Right atrium auricular region (tissue), 2 donors: Measurements from ENCODE around the gene AACS. TPM values are rescaled to one million over a fixed set of nuclear protein-coding genes. Genes with fewer than 3 reads are reported as not detected.
"Not testable (repeated sequence)": the region's sequence is repeated elsewhere in the genome, so short reads cannot be mapped to it uniquely, and the experiment has no call there.

Experiments
- DNase-seq: peaks from one replicate; pipeline ENCODE4 v3.0.0-alpha.2; 2019; ENCODE audit warnings: low spot score
- H3K27ac ChIP-seq, 2 donors: fragments of 200-600 bp; sonication (generic); 1 replicate in 1 of 2; 2 replicates in 1 of 2; pipeline ENCODE4 v1.5.1; 2016 to 2019
- H3K27me3 ChIP-seq, 2 donors: fragments of 200-600 bp; sonication (generic); one replicate each; pipeline versions ENCODE4 v1.5.1 to v1.6.0; 2017 to 2019
- H3K36me3 ChIP-seq: fragments of 200-600 bp; sonication (generic); one replicate; pipeline ENCODE4 v1.5.1; 2016
- H3K4me1 ChIP-seq, 2 donors: fragments of 200-600 bp; sonication (generic); one replicate each; pipeline versions ENCODE4 v1.5.1 to v1.6.0; 2017 to 2019
- H3K4me3 ChIP-seq, 2 donors: fragments of 200-600 bp; sonication (generic); 1 replicate in 1 of 2; 2 replicates in 1 of 2; pipeline ENCODE4 v1.5.1; 2017 to 2019; ENCODE audit warnings: mild to moderate bottlenecking in 1 of 2, moderate library complexity in 1 of 2
- H3K9me3 ChIP-seq, 2 donors: fragments of 200-600 bp; sonication (generic); one replicate each; pipeline ENCODE4 v1.5.1; 2019
- total RNA-seq, 2 donors: library from RNA; depleted of rRNA; stranded (reverse); fragments of >200 nt; gene quantifications; one replicate each; pipeline ENCODE4 v1.1.0, GENCODE V29; 2016
- TF ChIP-seq, protein P1 (sequence below), 2 donors: fragments of 200-600 bp; sonication (generic); IDR thresholded peaks; one replicate each; pipeline ENCODE4 v1.5.1; 2019; ENCODE audit warnings: antibody characterized with exemption in 2 of 2

AACS gene
- total RNA-seq, 2 donors from 2014 or later: 7.4 to 11.7 TPM

DNA sequence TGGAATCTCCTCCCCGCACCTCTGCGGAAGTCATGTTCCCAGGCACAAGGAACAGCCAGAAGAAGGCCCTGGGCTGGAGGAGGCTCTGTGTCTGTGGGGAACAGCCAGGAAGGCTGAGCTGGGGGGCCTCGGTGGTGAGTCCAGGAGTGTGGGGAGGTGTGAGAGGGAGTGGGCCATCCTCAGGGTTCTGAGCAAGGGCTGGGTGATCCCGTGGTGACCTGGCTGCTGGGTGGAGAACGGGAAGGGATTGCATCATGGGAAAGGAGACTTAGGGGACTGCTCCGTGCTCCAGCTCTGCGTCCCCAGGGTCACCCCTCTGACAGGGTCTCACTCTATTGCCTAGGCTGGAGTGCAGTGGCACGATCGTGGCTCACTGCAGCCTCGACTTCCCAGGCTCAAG lies 13.8 kb downstream of the AACS start:
- H3K36me3 ChIP-seq: peaks cover 27% of the 10 kb centered on the region
- no peaks in the 10 kb centered on the region for H3K4me1 ChIP-seq

DNA sequence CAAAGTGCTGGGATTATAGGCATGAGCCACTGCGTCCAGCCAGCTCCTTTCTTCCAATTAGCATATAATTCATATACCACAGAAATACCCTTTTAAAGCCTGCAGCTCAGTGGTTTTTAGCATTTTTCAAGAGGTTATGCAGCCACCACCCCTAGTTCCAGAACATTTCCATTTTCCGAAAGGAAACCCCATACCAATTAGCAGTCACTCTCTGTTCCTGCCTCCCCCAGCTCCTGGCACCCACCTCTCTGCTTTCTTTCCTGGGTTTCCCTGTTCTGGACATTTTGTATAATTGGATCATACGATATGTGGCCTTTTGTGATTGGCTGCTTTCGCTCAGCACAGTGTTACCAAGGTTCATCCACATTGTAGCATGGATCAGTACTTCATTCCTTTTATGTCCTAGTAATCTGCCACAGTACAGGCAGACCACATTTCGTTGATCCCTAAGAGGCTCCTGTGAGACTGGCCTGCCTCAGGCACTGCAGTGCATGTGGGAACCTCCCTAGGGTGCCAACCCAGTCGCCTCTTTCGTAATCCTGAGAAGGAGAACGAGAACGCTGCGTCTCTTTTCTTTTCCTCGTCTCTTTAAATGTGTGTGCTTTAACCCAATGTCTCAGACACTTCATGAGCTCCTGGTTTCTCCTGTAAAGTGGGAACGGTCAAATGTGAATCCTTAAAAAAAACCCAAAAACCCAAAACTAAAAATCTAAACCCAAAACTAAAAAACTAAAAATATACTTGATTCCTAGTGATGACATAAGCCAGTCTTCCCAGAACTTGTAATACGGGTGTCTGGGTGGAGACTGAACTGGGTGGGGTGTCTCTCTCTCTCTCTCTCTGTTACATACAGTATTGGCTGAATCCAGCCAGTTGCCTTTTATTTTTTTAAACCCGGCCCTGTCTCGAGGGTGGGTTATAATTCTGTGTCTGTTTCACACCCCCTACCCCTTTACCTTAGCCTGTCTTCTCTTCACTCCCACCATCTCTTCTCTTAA lies 14.7 kb downstream of the AACS start:
- H3K4me3 ChIP-seq: no peak overlapping the region
- peak; percentile 77 for DNase-seq
- H3K27me3 ChIP-seq: no peaks in the 10 kb centered on the region
- TF ChIP-seq, protein P1, sequence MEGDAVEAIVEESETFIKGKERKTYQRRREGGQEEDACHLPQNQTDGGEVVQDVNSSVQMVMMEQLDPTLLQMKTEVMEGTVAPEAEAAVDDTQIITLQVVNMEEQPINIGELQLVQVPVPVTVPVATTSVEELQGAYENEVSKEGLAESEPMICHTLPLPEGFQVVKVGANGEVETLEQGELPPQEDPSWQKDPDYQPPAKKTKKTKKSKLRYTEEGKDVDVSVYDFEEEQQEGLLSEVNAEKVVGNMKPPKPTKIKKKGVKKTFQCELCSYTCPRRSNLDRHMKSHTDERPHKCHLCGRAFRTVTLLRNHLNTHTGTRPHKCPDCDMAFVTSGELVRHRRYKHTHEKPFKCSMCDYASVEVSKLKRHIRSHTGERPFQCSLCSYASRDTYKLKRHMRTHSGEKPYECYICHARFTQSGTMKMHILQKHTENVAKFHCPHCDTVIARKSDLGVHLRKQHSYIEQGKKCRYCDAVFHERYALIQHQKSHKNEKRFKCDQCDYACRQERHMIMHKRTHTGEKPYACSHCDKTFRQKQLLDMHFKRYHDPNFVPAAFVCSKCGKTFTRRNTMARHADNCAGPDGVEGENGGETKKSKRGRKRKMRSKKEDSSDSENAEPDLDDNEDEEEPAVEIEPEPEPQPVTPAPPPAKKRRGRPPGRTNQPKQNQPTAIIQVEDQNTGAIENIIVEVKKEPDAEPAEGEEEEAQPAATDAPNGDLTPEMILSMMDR (IDR thresholded peaks at IDR 0.05): no peak
- peak overlapping the region; percentile 32 to 42 for H3K27ac ChIP-seq
- H3K9me3 ChIP-seq: no peaks in the 10 kb centered on the region
- no peaks in the 10 kb centered on the region for H3K4me1 ChIP-seq
- peaks cover 27% of the 10 kb centered on the region for H3K36me3 ChIP-seq

More for the DNA sequence above, 13.8 kb downstream of the AACS start:
- no peaks in the 10 kb centered on the region for H3K9me3 ChIP-seq
- peak overlapping the region in 1 of 2 donors; percentile 32 for H3K27ac ChIP-seq
- no peak overlapping the region for H3K4me3 ChIP-seq
- no peak for DNase-seq
- TF ChIP-seq, protein P1 (IDR thresholded peaks at IDR 0.05): no peak
- no peaks in the 10 kb centered on the region for H3K27me3 ChIP-seq

DNA sequence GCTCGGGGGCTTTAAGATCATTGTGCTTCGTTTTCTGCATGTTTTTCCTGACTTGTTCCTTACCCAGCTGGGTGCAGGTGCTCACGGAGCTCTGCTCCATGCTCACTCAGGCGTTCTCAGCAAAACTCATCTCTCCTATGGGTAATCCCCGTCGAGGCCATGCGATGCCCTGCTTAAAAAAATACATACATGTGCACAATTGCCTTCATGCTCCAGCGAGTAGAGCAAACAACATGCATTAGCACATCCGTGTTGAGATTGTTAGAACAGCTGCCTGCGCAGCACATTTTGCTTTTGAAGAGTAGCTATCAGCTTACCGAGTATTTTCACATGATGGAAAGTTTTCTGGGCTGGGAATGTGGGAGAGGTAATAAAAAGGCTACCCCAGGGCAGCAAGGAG lies 16.2 kb downstream of the AACS start:
- no peaks in the 10 kb centered on the region for H3K27me3 ChIP-seq
- TF ChIP-seq, protein P1 (IDR thresholded peaks at IDR 0.05): no peak
- H3K36me3 ChIP-seq: peaks cover 27% of the 10 kb centered on the region
- no peak for DNase-seq
- no peaks in the 10 kb centered on the region for H3K4me1 ChIP-seq
- no peaks in the 10 kb centered on the region for H3K9me3 ChIP-seq
- H3K4me3 ChIP-seq: no peak overlapping the region
- peak overlapping the region in 1 of 2 donors; percentile 32 for H3K27ac ChIP-seq

DNA sequence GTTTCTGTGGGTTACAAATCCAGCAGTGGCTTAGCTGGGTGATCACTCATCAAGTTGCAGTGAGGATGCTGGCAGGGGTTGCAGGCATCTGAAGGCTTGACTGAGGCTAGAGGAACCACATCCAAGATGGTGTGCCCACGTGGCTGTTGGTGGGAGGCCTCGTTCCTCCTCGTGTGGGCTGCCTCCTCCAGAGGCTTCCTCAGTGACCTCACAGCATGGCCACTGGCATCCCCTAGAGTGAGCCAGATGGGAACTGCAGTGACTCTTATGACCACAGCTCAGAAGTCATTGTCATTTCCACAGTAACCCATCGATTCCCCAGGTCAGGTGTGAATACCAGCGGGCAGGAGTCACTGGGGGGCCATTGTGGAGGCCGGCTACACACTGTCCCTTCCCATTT lies 17.8 kb downstream of the AACS start:
- TF ChIP-seq, protein P1 (IDR thresholded peaks at IDR 0.05): no peak
- no peak overlapping the region for H3K4me3 ChIP-seq
- DNase-seq: no peak
- no peaks in the 10 kb centered on the region for H3K27me3 ChIP-seq
- H3K9me3 ChIP-seq: no peaks in the 10 kb centered on the region
- no peaks in the 10 kb centered on the region for H3K4me1 ChIP-seq
- peaks cover 19% of the 10 kb centered on the region for H3K36me3 ChIP-seq
- H3K27ac ChIP-seq: no peak overlapping the region

DNA sequence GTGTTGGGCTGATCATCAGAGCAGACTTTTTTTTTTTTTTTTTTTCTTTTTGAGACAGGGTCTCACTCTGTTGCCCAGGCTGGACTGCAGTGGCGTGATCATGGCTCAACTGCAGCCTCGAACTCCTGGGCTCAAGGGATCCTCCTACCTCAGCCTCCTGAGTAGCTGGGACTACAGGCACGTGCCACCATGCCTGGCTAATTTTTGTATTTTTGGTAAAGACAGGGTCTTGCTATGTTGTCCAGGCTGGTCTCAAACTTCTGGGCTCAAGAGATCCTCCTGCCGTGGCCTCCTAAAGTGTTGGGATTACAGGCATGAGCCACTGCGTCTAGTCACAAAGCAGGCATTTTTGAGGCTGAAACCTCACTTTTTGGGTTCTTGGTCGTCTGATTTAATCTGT lies 23.0 kb downstream of the AACS start:
- H3K4me1 ChIP-seq, DNase-seq, H3K9me3 ChIP-seq, H3K27me3 ChIP-seq, H3K4me3 ChIP-seq, H3K27ac ChIP-seq: not testable (repeated sequence)
- H3K36me3 ChIP-seq: peaks cover 26% of the 10 kb centered on the region

DNA sequence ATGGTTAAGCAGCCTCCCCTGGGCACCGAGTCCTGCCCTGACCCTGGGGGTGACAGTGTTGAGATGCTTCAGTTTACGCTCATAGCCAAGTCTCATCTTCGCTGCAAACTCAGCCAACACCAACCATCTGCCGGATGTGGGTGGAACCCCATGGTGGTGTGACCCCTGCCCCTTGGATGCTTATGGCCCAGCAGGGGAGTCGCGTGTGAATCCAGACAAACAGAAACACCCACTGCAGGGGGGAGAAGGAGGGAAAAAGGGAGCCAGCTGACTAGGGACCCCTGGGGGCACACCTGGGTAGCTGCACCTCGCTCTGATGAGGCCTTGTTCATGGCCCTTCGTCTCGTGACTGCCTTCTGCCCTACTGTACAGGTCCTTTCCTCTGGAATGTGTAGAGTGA lies 23.8 kb downstream of the AACS start:
- Histone ChIP-seq H3K9me3 (no peaks in the 10 kb centered on the region), H3K36me3 (peaks cover 26% of the 10 kb centered on the region), H3K27me3 (no peaks in the 10 kb centered on the region), H3K4me1 (no peaks in the 10 kb centered on the region), H3K27ac (no peak overlapping the region), H3K4me3 (no peak overlapping the region)
- TF ChIP-seq, protein P1 (IDR thresholded peaks at IDR 0.05): no peak
- no peak for DNase-seq
